Stimulated activated memory B cell treated with anti-CD40 and anti-IgM and Interleukin-4, amounts not matched to agents 10 μg/mL and 1 μg/mL and 100 μg/mL, for 72 hours (primary cell): ENCODE data around the gene ASB6.

Source experiments
- ATAC-seq: fragments of 150-1000 bp; cut with Tn5 transposase; 2 replicates; pipeline ENCODE4 v1.10.0; 2021
- H3K27ac Mint-ChIP-seq: one replicate; pipeline ENCODE4 v1.8.0; 2022; ENCODE audit warnings: mild to moderate bottlenecking, mixed read lengths
- H3K27me3 Mint-ChIP-seq: one replicate; pipeline ENCODE4 v1.8.0; 2022; ENCODE audit warnings: mixed read lengths
- H3K36me3 Mint-ChIP-seq: one replicate; pipeline ENCODE4 v1.8.0; 2022; ENCODE audit warnings: mixed read lengths
- H3K4me1 Mint-ChIP-seq: one replicate; pipeline ENCODE4 v1.8.0; 2022; ENCODE audit warnings: mixed read lengths
- H3K4me3 Mint-ChIP-seq: one replicate; pipeline ENCODE4 v1.8.0; 2022; ENCODE audit warnings: mild to moderate bottlenecking, moderate library complexity, mixed read lengths
- H3K9me3 Mint-ChIP-seq: one replicate; pipeline ENCODE4 v1.8.0; 2022; ENCODE audit warnings: mixed read lengths

The ASB6 gene

GRCh38 chr9:129641750-129642585 lies at the start of gene ASB6:
ASB6 (minus strand) TSS chr9:129642151; CDS start chr9:129641999, 152 bp downstream.
- Mint-ChIP-seq H3K4me1 (peaks cover 31% of the 10 kb centered on the region), H3K4me3 (peak within 1 kb of the TSS; percentile 90), H3K36me3 (peaks cover 13% of the 10 kb centered on the region), H3K27me3 (peaks cover 8% of the 10 kb centered on the region), H3K9me3 (peaks cover 4% of the 10 kb centered on the region), H3K27ac (peak within 1 kb of the TSS; percentile 89)
- peak; percentile 97 for ATAC-seq

GRCh38 chr9:129688285-129689043 lies 46.5 kb upstream of the ASB6 start:
- Mint-ChIP-seq H3K27me3 (peaks cover 35% of the 10 kb centered on the region), H3K4me3 (no peak overlapping the region), H3K36me3 (no peaks in the 10 kb centered on the region), H3K27ac (no peak overlapping the region), H3K4me1 (no peaks in the 10 kb centered on the region), H3K9me3 (peaks cover 3% of the 10 kb centered on the region)
- ATAC-seq = no peak

GRCh38 chr9:129687391-129687790 lies 45.4 kb upstream of the ASB6 start:
- H3K4me1 Mint-ChIP-seq = no peaks in the 10 kb centered on the region
- no peaks in the 10 kb centered on the region for H3K36me3 Mint-ChIP-seq
- H3K27me3 Mint-ChIP-seq = peaks cover 46% of the 10 kb centered on the region
- H3K27ac Mint-ChIP-seq = no peak overlapping the region
- ATAC-seq = no peak
- H3K4me3 Mint-ChIP-seq = no peak overlapping the region
- peaks cover 1% of the 10 kb centered on the region for H3K9me3 Mint-ChIP-seq

GRCh38 chr9:129686736-129687135 lies 44.8 kb upstream of the ASB6 start:
- H3K4me3 Mint-ChIP-seq = no peak overlapping the region
- peaks cover 52% of the 10 kb centered on the region for H3K27me3 Mint-ChIP-seq
- no peaks in the 10 kb centered on the region for H3K36me3 Mint-ChIP-seq
- H3K4me1 Mint-ChIP-seq = no peaks in the 10 kb centered on the region
- no peaks in the 10 kb centered on the region for H3K9me3 Mint-ChIP-seq
- H3K27ac Mint-ChIP-seq = no peak overlapping the region
- peak; percentile 13 for ATAC-seq

GRCh38 chr9:129685933-129686259 lies 43.9 kb upstream of the ASB6 start:
- H3K27ac Mint-ChIP-seq = no peak overlapping the region
- H3K9me3 Mint-ChIP-seq = no peaks in the 10 kb centered on the region
- no peak for ATAC-seq
- no peaks in the 10 kb centered on the region for H3K4me1 Mint-ChIP-seq
- no peak overlapping the region for H3K4me3 Mint-ChIP-seq
- peaks cover 60% of the 10 kb centered on the region for H3K27me3 Mint-ChIP-seq
- no peaks in the 10 kb centered on the region for H3K36me3 Mint-ChIP-seq

- Mint-ChIP-seq H3K9me3 (no peaks in the 10 kb centered on the region), H3K27ac (no peak overlapping the region), H3K4me3 (no peak overlapping the region), H3K27me3 (peaks cover 65% of the 10 kb centered on the region), H3K36me3 (no peaks in the 10 kb centered on the region), H3K4me1 (no peaks in the 10 kb centered on the region)
- ATAC-seq = no peak
These were observed 43.4 kb upstream of the ASB6 start for GRCh38 chr9:129685220-129685932.

GRCh38 chr9:129682381-129682780 lies 40.4 kb upstream of the ASB6 start:
- ATAC-seq = no peak
- H3K36me3 Mint-ChIP-seq = no peaks in the 10 kb centered on the region
- H3K4me3 Mint-ChIP-seq = no peak overlapping the region
- no peaks in the 10 kb centered on the region for H3K4me1 Mint-ChIP-seq
- no peaks in the 10 kb centered on the region for H3K9me3 Mint-ChIP-seq
- H3K27ac Mint-ChIP-seq = no peak overlapping the region
- H3K27me3 Mint-ChIP-seq = peaks cover 92% of the 10 kb centered on the region

- Mint-ChIP-seq H3K36me3 (no peaks in the 10 kb centered on the region), H3K9me3 (no peaks in the 10 kb centered on the region), H3K4me1 (no peaks in the 10 kb centered on the region), H3K4me3 (no peak overlapping the region), H3K27me3 (peaks cover 92% of the 10 kb centered on the region), H3K27ac (no peak overlapping the region)
- no peak for ATAC-seq
These were observed 40.0 kb upstream of the ASB6 start for GRCh38 chr9:129681924-129682323.

- no peaks in the 10 kb centered on the region for H3K4me1 Mint-ChIP-seq
- no peaks in the 10 kb centered on the region for H3K9me3 Mint-ChIP-seq
- no peak for ATAC-seq
- H3K27ac Mint-ChIP-seq = no peak overlapping the region
- peaks cover 92% of the 10 kb centered on the region for H3K27me3 Mint-ChIP-seq
- H3K36me3 Mint-ChIP-seq = no peaks in the 10 kb centered on the region
- H3K4me3 Mint-ChIP-seq = no peak overlapping the region
These were observed 37.6 kb upstream of the ASB6 start for GRCh38 chr9:129679537-129679936.

- Mint-ChIP-seq H3K9me3 (no peaks in the 10 kb centered on the region), H3K27ac (no peak overlapping the region), H3K36me3 (no peaks in the 10 kb centered on the region), H3K27me3 (peaks cover 92% of the 10 kb centered on the region), H3K4me1 (no peaks in the 10 kb centered on the region), H3K4me3 (no peak overlapping the region)
- no peak for ATAC-seq
These were observed 36.9 kb upstream of the ASB6 start for GRCh38 chr9:129678844-129679243.

- no peaks in the 10 kb centered on the region for H3K36me3 Mint-ChIP-seq
- H3K27ac Mint-ChIP-seq = no peak overlapping the region
- no peak overlapping the region for H3K4me3 Mint-ChIP-seq
- H3K27me3 Mint-ChIP-seq = peaks cover 92% of the 10 kb centered on the region
- no peak for ATAC-seq
- H3K4me1 Mint-ChIP-seq = no peaks in the 10 kb centered on the region
- no peaks in the 10 kb centered on the region for H3K9me3 Mint-ChIP-seq
These were observed 35.5 kb upstream of the ASB6 start for GRCh38 chr9:129677456-129677855.

GRCh38 chr9:129676975-129677374 lies 35.0 kb upstream of the ASB6 start:
- peaks cover 92% of the 10 kb centered on the region for H3K27me3 Mint-ChIP-seq
- H3K27ac Mint-ChIP-seq = no peak overlapping the region
- no peaks in the 10 kb centered on the region for H3K9me3 Mint-ChIP-seq
- H3K4me1 Mint-ChIP-seq = no peaks in the 10 kb centered on the region
- no peak for ATAC-seq
- H3K4me3 Mint-ChIP-seq = no peak overlapping the region
- H3K36me3 Mint-ChIP-seq = no peaks in the 10 kb centered on the region

GRCh38 chr9:129676287-129676686 lies 34.3 kb upstream of the ASB6 start:
- no peak overlapping the region for H3K4me3 Mint-ChIP-seq
- H3K27ac Mint-ChIP-seq = no peak overlapping the region
- H3K36me3 Mint-ChIP-seq = no peaks in the 10 kb centered on the region
- no peaks in the 10 kb centered on the region for H3K4me1 Mint-ChIP-seq
- peaks cover 87% of the 10 kb centered on the region for H3K27me3 Mint-ChIP-seq
- no peaks in the 10 kb centered on the region for H3K9me3 Mint-ChIP-seq
- no peak for ATAC-seq

- Mint-ChIP-seq H3K9me3 (no peaks in the 10 kb centered on the region), H3K27ac (no peak overlapping the region), H3K36me3 (no peaks in the 10 kb centered on the region), H3K27me3 (peaks cover 80% of the 10 kb centered on the region), H3K4me1 (no peaks in the 10 kb centered on the region), H3K4me3 (no peak overlapping the region)
- ATAC-seq = no peak
These were observed 33.7 kb upstream of the ASB6 start for GRCh38 chr9:129675620-129676019.

GRCh38 chr9:129674229-129674628 lies 32.3 kb upstream of the ASB6 start:
- peaks cover 73% of the 10 kb centered on the region for H3K27me3 Mint-ChIP-seq
- ATAC-seq = no peak
- H3K36me3 Mint-ChIP-seq = no peaks in the 10 kb centered on the region
- no peak overlapping the region for H3K4me3 Mint-ChIP-seq
- no peak overlapping the region for H3K27ac Mint-ChIP-seq
- no peaks in the 10 kb centered on the region for H3K4me1 Mint-ChIP-seq
- no peaks in the 10 kb centered on the region for H3K9me3 Mint-ChIP-seq
